ENCODE results near the gene TTC7B.

TTC7B gene

GRCh38 chr14:90773705-90774104 lies 42.5 kb downstream of the TTC7B start:
- no peak for DNase-seq

DNA sequence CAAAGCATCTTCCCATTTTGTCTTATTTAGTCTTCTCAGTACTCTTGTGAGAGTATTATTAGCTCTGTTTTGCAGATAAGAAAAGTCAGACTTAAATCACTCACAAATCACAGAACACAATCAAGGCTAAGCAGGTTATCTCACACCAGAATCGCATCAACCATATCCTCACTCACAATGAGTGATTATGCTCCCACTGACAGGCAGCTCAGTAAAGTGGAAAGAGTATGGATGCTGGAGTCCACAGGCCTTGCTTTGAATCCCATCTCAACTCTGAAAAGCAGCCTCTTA lies 43.1 kb downstream of the TTC7B start:
- DNase-seq, result no peak

DNA sequence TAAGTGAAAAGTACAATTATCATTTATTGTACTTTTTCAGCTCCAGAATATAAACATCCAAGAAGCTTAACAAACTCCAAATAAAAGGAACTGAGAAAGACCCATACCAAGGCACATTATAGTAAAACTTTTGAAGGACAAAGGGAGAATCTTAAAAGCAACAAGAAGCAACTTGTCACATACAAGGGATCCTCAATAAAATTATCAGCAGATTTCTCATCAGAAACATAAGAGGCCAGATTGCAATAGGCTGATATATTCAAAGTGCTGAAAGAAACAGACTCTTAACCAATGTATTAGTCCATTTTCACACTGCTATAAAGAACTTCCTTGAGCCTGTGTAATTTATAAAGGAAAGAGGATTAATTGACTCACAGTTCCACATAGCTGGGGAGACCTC lies 48.3 kb downstream of the TTC7B start:
- no peak for DNase-seq

DNA sequence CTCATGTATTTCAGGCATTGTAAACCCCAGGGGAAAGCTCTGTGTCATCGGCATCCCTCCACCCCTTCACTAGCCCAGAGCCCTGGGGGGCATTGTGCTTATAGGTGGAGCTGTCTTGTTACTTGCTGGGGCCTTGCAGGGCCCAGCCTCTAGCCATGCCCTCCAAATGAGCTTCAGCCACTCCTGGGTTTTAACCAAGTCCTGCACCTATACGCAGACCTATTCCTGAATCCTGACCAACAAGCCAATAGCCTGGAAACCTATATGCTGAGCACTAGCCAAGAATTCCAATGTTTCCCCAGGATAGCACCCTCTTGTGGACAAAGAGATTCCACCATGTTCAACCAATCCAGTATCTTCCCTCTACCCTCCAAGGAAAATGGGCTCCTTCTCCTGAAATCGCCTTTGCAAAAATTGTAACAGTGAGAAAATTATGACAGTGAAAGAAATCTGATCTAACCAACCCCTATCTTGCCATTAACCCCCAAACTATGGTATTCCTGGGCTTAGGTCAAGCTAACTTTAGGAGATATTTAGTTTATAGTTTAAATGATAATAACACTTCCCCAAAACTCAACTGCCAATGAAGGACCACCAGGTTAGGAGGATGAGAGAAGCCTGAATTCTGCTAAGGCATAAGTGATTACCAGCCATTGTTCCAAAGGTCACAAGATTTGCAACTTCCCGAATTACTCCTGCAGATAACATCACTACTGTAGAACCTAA lies 55.5 kb downstream of the TTC7B start:
- DNase-seq, result no peak

GRCh38 chr14:90760078-90760444 lies 56.2 kb downstream of the TTC7B start:
- DNase-seq, result no peak

DNA sequence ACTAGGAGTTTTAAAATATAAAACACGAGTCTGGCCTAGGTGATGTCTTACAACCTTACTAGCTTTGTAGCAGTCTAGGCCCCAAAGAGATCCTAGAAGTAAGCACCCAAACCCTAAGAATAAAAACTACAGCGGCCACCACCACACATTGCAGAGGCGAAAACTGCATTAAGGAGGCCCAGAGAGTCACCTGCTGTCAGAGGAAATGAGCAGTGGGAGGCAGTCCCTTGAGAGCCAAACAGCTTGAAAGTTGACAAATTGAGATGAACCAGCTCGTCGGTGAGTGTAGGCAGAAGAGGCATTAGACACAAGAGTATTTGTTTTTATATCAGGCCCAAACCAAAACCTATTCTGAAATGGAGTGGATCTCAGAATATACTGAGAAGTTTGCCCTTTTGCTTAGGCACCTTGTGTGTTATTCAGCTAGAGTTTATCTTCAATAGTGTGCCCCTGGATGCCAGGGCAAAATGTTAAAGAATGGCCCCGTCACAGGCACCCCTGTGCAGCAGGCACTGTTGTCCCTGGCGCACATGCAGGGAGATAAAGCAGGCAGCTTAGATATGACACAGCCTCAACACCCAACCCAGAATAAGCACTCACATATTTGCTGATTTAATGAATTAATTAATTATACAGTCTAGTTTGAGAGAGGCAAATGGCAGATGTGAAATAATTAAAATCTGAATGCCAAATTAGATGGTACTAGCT lies 56.7 kb downstream of the TTC7B start:
- no peak for DNase-seq

- no peak for DNase-seq
Measured at GRCh38 chr14:90758959-90759358, 57.3 kb downstream of the TTC7B start.

DNA sequence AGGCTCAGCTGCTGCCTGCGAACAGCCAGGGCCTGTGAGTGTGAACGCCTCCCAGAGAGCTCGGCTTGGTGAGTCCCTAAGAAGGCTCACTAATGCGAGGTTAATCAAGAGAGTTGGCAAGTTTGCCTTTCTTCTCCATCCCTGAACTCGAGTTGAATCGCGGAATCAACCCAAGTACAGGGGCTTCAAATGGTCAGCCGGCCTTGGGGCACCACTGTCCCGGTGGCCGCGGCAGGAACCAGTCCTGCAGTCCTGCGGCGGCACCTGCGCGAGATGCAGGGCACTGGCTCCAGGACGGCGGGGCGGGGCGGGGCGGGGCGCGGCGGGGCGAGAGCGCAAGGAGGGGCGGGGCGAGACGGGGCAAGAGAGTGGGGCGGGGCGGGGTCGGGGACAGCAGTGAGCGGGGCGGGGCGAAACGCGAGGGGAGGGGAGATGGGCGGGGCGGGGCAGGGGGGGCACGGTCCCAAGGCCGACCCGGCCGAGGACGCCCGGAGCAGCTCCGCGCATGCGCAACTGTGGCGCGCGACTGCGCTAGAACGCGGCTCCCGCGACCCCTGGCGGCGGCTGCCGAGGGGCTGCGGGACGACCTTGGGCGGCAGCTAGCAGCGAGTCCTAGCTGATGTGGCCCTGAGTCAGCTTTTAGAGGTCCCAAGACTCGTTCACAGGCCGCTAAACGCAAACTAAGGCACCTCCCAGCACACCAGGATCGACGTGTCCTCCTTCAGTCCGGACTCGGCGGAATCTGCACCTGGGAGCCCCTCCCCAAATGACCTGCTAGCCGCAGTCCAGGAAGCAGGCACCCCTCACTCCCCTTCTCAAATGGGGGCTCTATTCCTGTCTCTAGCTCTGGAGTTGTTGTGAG lies 58.0 kb downstream of the TTC7B start:
- peak; percentile 97 for DNase-seq

GRCh38 chr14:90757452-90757851 lies 58.8 kb downstream of the TTC7B start:
- no peak for DNase-seq

GRCh38 chr14:90756755-90757345 lies 59.4 kb downstream of the TTC7B start:
- DNase-seq, result no peak

DNA sequence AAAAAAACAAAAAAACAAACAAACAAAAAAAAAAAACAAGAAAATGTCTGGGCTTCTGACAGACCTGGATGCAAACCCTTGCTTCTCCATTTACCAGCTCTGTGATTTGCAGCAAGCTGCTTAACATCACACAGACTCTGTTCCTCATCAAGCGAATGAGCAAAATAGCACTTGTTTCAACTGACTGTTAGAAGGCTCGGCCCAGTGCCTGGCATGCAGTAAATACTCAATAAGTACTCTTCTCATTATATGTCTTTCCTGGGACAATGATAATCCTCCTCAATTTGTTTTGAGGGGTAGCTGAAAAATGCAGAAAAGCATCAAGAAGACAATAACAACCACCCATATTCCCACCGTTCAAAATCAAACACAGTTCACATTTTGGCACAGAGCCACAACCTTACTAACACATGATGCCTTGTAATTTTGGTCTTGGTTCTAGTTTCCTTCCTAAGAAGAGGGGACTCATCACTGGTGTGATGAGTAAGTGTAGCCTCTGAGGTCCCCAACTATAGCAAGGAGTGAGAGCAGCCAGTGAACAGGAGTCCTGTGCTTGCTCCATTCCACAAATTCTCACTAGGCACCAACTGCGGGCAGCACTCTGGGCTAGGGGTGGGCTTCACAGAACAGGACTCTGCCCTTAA lies 60.4 kb downstream of the TTC7B start:
- DNase-seq, result no peak

GRCh38 chr14:90753456-90754005 lies 62.7 kb downstream of the TTC7B start:
- no peak for DNase-seq

DNA sequence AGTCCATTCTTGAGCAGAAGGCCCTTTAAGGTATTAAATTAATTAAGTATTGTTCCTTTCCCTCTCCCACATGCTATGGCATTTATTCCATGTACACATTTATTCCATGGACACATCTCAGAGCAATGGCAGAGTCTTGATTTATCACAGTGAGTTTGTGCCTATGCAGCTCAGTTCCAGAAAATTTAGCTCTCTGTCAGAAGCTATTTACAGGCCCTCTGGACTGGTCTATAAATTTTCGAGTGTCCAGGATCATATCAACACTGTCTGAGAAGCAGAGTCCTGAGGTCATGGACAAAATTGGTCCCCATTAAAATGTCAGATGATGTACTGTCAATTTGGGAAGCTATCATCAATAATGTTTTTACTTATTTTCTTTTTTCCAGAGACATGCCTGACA lies 65.5 kb downstream of the TTC7B start:
- no peak for DNase-seq

GRCh38 chr14:90750191-90750590 lies 66.0 kb downstream of the TTC7B start:
- DNase-seq, result no peak

GRCh38 chr14:90747909-90748308 lies 68.3 kb downstream of the TTC7B start:
- no peak for DNase-seq

- no peak for DNase-seq
Measured at GRCh38 chr14:90743826-90744225, 72.4 kb downstream of the TTC7B start.

DNA sequence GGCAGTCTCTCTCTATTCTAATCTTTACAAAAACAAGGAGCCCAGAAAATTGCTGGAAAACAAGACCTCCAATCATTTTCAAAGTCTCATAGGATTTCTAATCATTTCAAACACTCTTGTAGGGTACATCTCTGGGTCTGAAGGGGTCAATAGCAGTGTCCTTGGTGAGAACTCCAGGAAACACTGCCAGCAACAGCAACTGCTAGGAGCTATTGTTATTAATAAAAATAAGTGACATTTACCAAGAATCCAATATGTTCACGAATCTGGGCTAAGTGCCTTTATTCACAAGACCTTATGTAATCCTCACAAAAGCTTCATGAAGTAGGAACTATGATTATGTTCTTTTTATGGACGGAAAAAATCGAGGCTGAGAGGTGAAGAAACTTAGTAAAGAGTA lies 72.8 kb downstream of the TTC7B start:
- no peak for DNase-seq

DNA sequence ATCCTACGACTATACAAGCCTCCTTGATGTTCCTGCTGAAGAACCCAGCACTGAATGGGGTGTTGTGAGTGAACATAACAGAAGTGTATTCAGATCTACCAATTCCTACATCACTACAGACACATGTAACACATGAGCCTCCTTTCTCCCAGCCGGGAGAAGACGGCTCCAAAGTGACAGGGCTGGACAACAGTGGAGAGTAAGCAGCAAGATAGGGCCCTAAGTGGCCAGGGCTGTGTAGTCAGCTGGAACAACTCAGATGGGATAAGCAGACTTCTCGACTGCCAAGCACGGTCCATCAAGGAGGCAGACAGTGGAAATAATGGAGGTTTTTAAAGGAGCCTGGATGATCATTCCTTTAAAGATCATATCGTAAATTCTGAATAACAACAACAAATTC lies 73.5 kb downstream of the TTC7B start:
- no peak for DNase-seq

DNA sequence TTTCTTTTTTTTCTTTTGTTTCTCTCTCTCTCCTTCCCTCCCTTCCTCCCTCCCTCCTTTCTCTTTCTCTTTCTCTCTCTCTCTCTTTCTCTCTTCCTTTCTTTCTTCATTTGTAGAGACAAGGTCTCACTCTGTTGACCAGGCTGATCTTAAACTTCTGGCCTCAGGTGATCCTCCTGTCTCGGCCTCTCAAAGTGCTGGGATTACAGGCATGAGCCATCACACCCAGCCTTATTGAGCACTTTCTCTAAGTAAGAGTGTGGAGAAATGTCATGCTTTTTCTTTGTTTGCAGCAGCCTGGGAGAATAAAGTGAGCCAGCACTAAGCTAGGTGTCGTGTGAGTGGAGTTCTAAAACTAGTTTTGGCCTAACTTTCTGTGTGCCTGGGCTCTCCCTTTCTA lies 74.0 kb downstream of the TTC7B start:
- DNase-seq, result no peak

GRCh38 chr14:90741682-90741946 lies 74.6 kb downstream of the TTC7B start:
- no peak for DNase-seq

DNA sequence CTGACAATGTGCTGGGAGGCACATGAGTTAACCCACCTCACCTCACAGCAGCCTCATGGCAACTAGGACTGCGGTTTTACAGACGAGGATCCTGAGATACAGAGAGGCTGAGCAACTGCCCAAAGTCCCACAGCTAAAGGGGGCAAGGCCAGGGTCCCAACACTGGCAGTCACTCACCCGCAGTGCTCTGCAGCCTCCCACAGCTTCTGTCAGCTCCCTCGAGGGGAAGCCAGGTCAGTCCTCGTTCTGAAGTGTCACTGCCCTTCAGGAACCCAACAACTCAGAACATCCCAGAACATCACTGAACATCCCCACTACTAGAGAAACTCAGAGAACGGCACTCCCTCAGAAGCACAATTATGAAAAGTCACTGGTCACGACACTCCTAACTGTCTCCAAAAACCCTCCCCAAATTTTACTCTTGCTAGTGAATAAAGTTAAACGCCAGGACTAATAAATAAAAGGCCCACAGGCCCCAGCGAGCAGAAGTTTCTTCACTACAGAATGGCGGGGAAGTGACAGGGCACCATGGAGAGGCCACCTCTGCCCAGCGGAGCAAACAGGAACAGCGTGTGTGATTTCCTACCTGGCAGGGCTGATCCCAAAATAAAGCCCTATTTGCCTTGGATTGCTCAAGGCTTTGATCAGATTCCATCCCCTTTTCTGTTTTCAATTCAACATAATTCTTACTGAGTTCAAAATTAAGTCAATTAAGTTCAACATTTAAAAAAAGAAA lies 75.1 kb downstream of the TTC7B start:
- no peak for DNase-seq

DNA sequence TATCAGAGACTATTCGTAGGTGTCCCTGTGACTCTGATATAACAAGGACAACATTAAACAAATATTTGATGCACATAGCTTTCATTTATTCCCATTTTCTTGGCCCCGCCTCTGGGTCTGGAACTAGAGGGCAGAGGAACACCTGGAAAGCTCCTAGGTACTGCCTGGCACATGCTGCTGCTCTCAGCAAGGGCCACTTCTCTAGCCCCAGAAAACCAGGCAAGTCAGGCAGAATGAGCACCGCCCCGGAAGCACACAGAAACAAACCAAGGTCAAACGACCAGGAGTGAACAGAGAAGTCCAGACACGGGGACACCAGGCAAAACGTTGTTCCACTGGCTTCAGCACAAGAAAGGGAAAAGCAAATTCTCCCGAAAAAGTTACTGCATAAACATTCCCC lies 76.1 kb downstream of the TTC7B start:
- no peak for DNase-seq
